Neural progenitor cell (in vitro differentiated cells): ENCODE results near the gene CA10.

Experiments used
- CTCF ChIP-seq: fragments of 200-600 bp; sonication (generic); IDR thresholded peaks from 2 replicates; pipeline ENCODE4 v1.5.1; 2017; ENCODE audit warnings: antibody characterized with exemption, mild to moderate bottlenecking
- EZH2 ChIP-seq: fragments of 200-600 bp; sonication (generic); IDR thresholded peaks from 2 replicates; pipeline ENCODE4 v1.6.1; 2017; ENCODE audit warnings: antibody characterized with exemption, mild to moderate bottlenecking, moderate library complexity
- EZH2phosphoT487 ChIP-seq: fragments of 200-600 bp; sonication (generic); IDR thresholded peaks from 2 replicates; pipeline ENCODE4 v1.6.1; 2017; ENCODE audit warnings: antibody characterized with exemption

GRCh38 chr17:52148288-52148968, 10.1 kb downstream of the CA10 start:
- TF ChIP-seq CTCF: no peak
- no peak for TF ChIP-seq EZH2phosphoT487
- TF ChIP-seq EZH2: no peak
